SW 1271 (cell line): ENCODE measurements around the gene INTS6.

Source experiments
- DNase-seq, 2 experiments: peaks; one replicate each; lab custom pipeline; 2025; lab: John Stamatoyannopoulos, UW

INTS6 gene

DNA sequence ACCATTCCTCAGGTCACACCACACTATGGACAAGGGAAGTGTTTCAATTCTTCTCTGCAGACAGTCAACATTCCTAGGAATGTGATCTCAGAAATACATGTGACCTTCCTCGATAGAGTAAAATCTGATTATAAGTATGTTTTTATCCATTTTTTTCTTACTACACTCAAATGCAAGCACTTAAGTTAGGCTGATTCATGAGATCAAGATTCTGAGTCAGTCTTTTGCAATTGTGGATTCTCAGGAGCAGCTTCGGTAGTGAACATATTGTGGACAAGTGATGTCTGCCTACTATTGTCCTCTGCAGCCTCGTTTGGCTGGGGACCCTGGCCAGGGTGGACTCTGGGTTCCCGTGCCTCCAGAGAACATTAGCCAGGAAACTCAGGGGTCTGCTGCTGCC, 110.1 kb downstream of the INTS6 start:
- no peak for DNase-seq

DNA sequence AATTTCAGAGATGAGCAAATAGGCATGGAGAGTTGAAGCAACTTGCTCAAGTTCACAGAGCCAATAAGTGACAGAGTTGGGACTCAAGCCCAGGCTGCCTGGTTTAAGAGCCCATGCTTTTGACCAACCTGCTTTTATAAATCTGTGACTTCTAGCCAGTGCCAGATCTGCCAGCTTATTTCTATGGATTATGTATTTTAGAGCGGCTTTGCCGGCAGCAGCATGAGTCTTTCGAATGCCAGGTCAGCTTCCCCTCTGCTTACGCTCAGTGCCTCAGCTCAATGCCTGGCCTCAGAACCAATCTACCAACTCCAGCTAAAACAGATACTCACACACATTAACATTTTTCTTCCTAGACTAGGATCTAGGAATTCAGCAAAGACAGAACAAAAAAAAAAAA, 111.0 kb downstream of the INTS6 start:
- no peak for DNase-seq

DNA sequence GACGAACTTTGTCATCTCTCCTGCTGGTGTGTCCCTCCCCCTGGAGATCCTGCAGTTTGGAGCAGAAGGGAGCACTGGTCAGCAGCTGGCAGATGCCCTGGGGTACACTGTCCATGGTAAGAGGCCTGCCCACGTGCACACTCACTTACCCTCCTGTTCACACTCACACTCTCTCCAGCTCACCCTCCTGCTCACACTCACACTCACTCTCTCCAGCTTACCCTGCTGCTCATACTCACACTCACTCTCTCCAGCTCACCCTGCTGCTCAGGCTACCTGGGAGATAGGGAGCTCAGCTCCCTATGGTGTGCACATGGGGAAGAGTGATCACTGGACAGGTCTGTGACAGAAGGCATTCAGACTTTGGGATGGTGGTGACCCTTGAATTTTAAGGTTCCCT, 111.6 kb downstream of the INTS6 start:
- no peak for DNase-seq

DNA sequence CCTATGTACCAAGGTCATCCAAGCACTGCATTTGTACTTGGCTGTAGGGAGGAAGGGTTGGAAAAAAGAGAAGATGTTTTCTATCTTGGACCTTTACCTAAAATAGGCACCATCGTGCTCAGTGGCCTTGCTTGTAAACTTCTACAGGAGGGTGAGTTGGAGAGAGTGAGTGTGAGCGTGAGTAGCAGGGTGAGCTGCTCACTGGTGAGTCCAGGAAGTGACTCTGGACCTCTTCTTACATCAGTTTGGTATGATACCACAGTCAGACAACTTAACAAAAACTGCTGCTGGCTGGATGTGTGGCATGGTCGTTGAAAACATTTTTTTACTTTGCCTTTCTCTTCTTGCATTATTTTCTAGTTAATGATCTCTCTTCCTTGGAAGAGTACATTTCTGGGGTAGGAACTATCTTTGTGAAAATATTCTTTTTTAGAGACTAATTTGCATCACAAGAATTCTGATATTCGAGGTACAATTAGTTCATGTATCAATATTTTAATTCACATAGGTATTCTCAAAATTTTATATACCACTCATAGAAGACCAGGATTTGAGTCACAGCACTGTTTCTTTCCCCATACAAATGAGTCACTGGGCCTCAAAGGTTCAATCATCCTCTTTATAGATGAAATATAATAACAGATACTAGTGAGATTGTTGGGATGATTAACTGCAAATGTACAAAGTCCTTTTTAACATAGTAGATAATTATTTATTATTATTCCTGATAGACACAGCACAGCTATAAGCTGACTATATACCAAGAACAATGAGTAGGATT, 112.7 kb downstream of the INTS6 start:
- no peak for DNase-seq

DNA sequence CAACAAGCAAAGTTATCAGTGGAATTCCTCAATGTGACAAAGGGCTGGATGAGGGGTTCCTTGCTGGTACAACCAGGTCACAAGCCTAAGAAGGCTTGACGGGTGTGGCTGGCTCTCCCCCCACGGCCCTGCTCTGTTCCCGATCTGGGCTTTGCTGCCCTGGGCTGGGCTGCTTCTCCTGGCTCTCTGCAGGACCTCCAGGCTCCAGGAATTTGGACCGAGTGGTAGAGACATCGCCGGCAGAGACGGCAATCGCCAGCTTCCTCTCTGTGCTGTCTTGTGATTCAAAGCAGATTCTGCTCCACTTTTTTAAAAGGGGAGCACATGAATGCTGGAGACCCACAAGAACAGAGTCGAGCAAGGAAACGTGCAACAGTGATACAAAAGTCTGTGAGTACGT, 113.5 kb downstream of the INTS6 start, which contains the start of gene SERPINE3:
TSS of gene SERPINE3 (plus strand) at position 338 of the 400 bp plus-strand sequence. CDS start 1,401 bp downstream, outside the sequence.
- no peak for DNase-seq

DNA sequence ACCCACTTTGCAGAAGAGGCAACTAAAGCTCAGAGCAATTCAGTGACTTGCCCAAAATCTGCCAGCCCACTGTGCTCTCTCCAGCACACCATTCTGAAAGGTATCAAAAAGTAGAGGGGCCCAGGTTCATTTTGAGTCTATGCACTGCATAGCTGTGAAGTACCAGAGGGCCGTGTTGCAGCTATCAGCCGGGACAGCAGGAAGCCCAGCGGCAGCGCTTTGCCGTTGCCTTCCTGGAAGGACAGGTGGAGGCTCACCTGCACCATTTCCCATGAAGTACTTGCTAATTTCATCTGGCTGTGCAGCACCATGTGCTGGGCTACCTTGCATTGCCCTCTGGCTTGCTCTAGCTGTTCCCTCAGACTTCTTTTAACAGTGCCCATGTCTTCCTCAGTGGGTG, 116.1 kb downstream of the INTS6 start:
- no peak for DNase-seq

DNA sequence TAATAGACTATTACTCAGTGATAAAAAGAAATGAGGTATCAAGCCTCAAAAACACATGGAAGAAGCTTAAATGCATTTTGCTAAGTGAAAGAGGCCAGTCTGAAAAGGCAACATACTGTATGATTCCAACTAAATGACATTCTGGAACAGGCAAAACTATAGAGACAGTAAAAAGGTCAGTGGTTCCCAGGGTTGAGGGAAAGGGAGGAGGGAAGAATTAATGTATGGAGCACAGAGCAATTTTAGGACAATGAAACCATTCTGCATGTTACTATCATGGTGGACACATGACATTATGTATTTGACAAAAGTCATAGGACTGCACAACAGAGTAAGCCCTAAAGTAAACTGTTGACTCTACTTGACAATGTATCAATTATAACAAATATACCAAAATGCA, 119.0 kb downstream of the INTS6 start:
- DNase-seq = no peak

DNA sequence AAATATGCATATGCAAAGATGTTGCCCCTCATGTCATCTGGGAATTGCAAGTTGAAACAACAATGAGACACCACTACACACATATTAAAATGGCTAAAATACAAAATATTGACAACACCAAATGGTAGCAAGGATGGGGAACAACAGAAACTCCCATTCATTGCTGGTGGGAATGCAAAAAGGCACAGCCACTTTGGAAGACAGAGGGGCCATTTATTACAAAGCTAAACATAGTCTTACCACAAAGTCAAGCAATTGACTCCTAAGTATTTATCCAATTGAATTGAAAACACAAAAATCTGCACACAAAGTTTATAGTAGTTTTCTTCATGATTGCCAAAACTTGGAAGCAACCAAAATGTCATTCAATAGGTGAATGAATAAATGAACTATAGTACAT, 119.4 kb downstream of the INTS6 start:
- no peak for DNase-seq

DNA sequence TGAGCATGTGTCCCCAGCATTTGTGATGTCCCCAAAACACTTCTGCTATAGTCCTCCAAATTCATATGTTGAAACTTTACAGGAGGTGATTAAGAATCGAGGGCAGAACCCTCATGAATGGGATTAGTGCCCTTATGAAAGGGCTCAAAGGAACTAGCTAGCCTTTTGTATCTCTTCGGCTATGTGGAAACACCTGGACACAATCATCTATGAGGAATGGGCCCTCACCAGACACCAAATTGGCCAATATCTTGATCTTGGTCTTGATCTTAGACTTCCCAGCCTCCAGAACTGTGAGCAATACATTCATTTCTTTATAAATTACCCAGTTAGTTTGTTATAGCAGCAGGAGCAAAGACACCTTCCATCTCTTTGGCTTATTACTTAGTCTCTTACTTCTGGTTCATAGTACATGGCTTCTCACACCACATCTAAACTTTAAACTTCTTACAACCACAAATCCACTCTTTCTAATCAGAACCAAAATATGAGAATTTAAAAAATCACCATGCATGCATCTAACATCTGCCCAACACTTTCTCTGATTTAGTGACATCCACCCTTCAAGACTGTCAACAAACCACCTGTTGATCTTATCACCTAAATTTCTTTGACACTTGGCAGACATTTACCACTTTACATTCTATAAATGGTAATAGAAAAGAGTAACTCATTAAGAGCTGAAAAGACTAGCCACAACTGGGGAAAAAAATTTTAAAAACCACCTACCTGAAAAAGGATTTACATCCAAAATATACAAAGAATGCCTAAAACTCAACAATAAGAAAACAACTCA, 120.1 kb downstream of the INTS6 start:
- DNase-seq = no peak

DNA sequence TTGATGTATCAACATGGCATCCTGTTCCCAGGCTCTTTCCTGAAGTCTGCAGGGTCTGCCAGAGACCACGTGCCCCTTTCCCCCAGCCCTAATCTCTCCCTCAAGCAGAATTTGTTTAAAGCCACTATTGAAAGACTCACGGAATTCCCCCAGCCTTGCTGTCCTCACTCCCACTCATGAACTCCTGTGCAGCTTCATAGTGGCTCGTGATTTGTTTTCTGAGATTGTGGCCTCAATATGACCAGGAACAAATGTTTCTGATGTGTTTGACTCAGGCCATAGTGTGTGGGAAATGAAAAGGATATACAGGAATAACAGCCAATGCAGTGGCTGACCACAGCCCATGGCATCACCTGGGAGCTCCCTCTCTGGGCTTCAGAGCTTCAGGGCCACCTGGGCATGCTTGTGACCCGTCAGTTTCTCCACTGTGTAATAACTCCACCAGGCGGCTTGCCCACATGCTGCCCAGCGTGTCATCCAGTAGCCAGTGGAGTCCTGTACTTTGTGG, 121.4 kb downstream of the INTS6 start:
- no peak for DNase-seq

DNA sequence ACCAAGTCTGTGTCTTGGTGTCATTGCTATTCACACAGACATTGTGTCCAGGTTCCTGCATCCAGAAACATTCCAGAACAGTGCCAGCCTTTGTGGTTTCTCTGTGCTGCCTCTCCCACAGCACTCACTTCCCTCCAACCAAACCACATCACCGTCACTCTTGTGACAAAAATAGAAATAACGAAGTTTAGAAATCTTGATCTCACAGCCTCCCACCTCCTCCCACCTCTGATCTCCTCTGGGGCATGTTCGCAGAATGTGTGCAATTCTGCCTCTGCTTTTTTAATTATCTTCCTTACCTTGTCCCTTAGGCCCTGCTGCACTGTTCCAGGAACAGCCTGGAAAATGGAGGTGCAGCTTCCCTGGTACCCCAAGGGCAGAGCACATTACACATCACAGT, 122.0 kb downstream of the INTS6 start:
- no peak for DNase-seq

DNA sequence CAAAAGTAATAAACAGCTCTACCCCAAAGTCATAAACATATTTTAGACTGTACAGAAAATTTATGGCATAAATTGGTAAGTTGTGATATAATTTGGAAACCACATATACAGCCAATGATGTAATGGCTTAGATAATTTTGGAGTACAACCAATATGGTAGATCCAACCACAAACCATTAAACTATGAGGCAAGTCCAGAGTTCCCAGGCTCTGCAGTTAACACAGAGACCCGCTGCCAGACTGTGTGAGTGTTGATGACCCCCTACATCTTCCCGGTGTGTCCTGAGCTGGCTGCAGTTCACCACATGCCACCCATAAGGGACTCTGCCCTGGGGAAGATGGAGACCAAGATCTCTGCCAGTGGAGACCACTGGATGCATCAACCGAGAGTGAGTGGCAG, 123.2 kb downstream of the INTS6 start:
- DNase-seq = no peak

DNA sequence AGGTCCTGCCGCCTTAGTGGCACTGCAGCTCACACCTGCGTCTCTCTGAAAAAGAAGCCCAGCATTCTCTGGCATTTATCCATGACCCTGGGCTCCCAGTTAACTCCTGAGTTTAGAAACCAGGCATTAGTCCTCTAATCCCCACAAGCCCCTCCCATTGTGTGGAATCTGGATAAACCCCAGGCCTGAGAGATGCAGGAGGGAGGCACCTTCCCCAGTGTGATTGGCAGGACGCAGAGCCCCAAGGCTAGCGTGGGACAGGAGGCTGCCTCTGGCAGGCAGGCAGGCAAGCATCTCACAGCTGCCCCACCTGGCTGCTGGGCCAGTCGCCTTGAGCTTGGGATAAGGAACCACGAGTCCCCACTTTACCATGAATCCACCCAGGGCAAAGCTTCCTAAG, 124.3 kb downstream of the INTS6 start:
- DNase-seq = no peak

DNA sequence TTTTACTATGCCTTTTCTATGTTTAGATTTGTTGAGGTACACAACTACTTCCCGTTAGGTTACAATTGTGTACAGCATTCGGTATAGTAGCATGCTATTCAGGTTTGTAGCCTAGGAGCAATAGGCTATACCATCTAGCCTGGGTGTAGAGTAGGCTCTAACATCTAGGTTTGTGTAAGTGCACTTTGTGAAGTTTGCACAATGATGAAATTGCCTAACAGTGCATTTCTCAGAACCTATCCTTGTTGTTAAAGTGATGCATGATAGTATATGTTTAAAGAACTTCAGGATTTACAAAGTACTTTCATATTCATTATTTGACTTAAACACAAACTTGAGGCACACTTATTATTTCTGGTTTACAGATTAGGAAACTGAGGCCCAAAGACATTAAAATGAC, 124.9 kb downstream of the INTS6 start:
- DNase-seq = no peak

DNA sequence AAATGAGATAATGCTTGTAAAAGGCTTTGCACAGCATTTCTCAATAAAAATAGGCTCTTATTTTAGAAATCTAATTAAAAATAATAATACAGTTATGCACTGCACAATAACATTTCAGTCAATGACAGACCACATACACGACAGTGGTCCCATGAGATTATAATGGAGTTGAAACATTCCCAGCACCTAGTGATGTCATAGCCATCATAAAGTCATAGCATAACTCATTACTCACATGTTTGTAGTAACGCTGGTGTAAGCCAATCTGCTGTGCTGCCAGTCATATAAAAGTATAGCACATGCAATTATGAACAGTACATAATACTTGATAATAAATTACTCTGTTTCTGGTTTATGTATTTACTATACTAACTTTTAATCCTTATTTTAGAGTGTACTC, 126.1 kb downstream of the INTS6 start:
- DNase-seq = no peak

DNA sequence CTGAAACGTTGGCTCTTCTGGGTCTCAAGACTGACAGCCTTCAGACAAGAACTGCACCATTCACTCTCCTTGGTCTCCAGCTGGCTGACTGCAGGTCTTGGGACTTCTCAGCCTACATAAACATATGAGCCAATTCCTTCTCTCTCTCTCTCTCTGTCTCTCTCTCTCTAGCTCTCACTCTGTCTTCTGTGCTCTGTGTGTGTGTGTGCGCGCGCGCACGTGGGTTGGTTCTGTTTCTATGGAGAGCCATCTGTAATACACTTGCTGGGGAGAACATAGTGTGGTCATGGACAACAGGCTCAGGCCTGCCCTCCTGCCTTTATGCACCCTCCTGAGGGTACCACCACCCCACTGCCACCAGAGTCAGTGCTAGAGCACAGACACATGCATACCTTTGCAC, 127.0 kb downstream of the INTS6 start:
- DNase-seq = no peak

DNA sequence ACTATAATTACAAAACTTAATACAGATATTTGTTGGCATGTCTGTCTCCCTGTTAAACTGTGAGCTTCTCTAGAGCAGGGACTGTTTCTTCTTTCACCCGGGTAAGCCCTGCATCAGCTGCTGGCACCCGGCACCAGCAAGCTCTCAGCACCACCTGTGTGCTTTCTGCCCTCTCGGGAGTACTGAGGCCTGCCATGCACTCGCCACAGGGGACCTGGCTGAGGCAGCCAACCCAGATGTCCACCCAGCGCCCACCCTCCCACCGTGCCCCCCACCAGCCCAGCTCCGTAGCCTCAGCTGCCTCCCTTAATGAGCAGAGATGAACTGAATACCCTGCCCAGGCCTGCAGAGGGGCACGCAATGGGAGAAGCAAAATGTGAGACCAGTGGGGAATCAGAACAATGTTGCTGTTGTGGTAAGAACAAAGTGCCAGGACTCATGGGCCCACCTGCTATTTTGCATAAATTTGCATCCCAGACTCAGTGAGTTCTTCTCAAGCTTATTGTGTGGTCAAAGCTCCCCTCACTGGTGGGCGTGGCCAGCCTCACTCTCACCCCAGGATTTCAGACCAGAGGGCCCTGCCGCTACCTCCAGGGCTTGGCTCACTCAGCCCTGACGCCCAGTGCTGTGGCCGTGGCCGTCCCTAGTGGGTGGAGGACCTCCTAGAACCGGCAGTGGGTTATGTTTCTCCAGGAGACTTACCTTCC, 128.0 kb downstream of the INTS6 start:
- no peak for DNase-seq

DNA sequence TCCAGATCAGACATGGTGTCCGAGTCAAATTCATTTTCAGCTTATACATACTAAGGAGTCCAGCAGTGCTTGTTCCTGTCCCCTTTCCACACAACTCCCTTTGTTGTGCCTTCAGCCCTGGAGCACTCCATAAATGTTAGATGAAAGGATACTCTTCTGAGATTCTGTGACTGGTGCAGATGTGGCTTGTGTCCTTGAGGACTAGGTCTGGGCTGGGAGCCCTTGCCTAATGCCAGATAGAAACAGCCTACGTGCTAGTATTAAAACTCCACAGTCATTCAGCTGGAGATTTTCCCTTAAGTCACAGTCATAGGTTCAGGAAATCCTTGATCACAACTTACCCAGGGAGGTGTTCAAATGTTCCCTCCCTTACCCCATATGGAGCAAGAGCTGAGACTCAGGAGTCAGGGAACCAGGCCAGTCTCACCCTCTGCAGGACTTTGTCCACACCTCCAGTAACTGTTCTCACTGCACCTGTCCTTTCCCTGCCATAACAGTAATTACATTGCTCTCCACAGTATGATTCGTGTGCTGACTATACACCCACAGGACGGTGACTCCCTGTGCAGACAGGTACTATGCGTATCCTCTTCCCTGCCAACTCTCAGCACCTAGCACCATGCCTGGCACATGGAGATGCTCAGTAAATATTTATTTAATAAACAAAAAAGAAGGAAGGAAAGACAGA, 128.9 kb downstream of the INTS6 start:
- no peak for DNase-seq

DNA sequence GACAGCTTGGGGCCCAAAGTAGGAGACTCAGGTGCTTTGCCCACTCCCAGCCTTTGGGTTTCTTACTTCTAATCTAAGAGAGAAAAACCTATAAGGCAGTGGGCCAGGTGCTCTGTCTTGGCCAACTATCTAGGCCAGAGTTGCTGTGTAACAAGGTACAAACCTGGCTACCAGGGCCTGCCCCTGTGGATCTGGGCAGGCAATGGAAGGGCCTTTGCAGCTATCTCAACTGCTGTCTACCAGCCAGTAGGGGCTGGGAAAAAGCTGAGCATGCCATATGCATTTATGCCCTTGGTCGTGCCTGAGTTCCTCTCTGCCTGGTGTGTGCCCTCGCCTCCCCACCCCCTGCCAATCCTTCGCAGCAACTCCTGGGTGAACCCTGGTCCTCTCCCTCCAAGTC, 130.0 kb downstream of the INTS6 start:
- DNase-seq = no peak

DNA sequence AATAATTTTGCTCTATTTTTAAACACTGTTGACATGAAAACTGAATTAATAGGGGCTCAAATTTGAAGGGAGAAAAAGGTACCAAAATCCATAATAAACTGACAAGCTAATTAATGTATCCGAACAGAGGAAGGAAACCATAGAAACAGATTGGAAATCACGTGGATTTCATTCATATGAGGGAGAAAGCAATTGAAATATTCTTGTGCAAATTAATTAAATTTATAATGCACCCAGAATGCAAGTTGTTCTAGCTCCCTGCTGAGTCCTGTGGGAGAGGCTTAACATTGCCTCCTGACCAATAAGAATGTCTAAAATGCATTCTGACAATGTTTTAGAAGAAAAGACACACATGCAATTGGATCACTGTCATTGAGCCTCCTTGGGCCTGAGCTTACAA, 131.0 kb downstream of the INTS6 start:
- no peak for DNase-seq

DNA sequence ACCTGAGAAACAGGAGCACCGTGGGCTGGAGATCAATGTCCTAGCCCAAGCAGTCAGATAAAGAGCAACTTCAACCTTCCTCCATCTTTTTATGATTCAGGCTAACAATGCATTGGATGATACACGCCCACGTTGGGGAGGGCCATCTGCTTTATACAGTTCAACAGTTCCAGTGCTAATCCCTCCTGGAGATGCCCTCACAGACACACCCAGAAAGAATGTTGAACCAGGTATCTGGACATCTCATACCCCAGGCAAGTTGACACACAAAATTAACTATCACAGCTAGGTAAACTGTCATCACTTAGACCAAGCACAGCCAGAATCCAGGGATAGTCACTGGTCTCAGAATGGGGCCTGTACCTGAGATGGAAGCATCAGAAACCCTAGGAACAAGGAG, 134.0 kb downstream of the INTS6 start:
- no peak for DNase-seq

DNA sequence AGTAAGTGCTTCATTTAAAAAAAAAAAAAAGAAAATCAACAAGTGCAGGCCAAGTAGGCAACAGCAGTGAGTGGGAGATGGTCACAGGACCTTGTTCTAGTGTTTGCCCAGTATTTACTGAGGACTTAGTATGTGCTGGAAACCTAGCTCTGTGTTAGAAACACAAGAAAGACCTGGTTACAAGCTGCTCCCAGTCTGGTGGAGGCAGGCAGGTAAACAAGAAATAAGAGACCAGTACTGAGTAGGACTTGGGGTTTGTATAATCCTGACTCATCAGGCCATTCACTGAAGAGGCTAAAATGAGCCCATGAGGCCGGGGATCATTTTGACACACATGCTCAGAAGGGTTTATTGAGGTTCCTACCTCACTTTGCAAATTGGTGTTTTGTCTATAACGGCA, 134.8 kb downstream of the INTS6 start:
- no peak for DNase-seq
